Erythroblast (primary cell): ENCODE data around the gene CLMN.

Experiments used
- GATA1 ChIP-seq: IDR thresholded peaks from 2 replicates; pipeline ENCODE4 v1.6.1; 2011; ENCODE audit warnings: low read depth, mild to moderate bottlenecking, control low read depth, low read length, moderate library complexity
- POLR2A ChIP-seq: IDR thresholded peaks from 2 replicates; pipeline ENCODE4 v1.6.1; 2011; ENCODE audit warnings: mild to moderate bottlenecking, low read length

GRCh38 chr14:95268350-95268749 is 51.4 kb downstream of the CLMN start:
- TF ChIP-seq POLR2A (no peak), GATA1 (no peak)
